BLaER1 (cell line): Measurements from ENCODE around the gene SPAG8.

Source experiments
- H3K27ac ChIP-seq: shearing (Covaris generic); formaldehyde crosslinking; 2 replicates; pipeline ENCODE4 v1.8.1; 2022
- H3K27me3 ChIP-seq: shearing (Covaris generic); formaldehyde crosslinking; 2 replicates; pipeline ENCODE4 v1.8.1; 2022
- H3K36me3 ChIP-seq: shearing (Covaris generic); formaldehyde crosslinking; 2 replicates; pipeline ENCODE4 v1.8.1; 2022
- H3K4me1 ChIP-seq: shearing (Covaris generic); formaldehyde crosslinking; 2 replicates; pipeline ENCODE4 v1.8.1; 2022
- H3K4me2 ChIP-seq: shearing (Covaris generic); formaldehyde crosslinking; 2 replicates; pipeline ENCODE4 v1.8.1; 2022
- H3K4me3 ChIP-seq: shearing (Covaris generic); formaldehyde crosslinking; 2 replicates; pipeline ENCODE4 v1.8.1; 2022
- H3K9ac ChIP-seq: shearing (Covaris generic); formaldehyde crosslinking; 2 replicates; pipeline ENCODE4 v1.8.1; 2022
- H3K9me3 ChIP-seq: shearing (Covaris generic); formaldehyde crosslinking; 2 replicates; pipeline ENCODE4 v1.8.1; 2022
- H4K20me1 ChIP-seq: shearing (Covaris generic); formaldehyde crosslinking; 2 replicates; pipeline ENCODE4 v1.8.1; 2022
- Cebpa-rat ChIP-seq: shearing (Covaris generic); IDR thresholded peaks from 2 replicates; pipeline ENCODE4 v1.8.1; 2022

Gene SPAG8

DNA sequence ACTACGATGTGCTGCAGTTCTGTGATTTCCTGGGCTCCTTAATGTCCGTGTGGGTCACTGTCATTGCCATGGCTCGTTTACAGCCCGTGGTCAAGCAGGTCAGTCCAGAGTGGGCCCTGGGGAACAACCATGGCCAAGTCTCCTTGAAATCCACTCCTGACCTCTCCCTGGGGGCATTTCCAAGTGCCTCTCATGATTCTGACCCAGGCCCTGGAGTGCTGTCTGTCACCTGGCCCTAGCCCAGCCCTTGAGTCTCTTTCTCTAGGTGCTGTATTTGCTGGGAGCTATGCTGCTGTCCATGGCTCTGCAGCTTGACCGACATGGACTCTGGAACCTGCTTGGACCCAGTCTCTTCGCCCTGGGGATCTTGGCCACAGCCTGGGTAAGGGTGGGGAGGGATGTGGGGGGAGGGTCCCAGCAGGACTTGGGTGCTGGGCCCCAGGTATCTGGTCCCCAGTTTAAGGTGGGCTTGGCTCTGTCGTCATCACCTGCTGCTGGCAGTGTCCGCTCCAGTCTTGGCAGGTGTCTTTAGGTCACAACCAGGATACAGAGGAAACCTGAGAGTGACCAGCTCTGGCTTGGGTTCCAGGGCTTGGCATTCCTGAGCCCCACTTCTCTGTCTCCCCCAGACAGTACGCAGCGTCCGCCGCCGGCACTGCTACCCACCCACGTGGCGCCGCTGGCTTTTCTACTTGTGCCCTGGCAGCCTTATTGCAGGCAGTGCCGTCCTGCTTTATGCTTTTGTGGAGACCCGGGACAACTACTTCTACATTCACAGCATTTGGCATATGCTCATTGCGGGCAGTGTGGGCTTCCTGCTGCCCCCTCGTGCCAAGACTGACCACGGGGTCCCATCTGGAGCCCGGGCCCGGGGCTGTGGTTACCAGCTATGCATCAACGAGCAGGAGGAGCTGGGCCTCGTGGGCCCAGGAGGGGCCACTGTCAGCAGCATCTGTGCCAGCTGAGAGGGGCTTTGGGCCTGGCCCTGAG lies 41.1 kb upstream of the SPAG8 start:
- Histone ChIP-seq H3K4me3 (no peak overlapping the region), H3K9ac (peak overlapping the region; percentile 32; the same call in 1 of the 2 replicates), H3K4me2 (peak overlapping the region; percentile 74), H4K20me1 (no peaks in the 10 kb centered on the region), H3K27me3 (no peaks in the 10 kb centered on the region), H3K27ac (peak overlapping the region; percentile 37; the same call in 1 of the 2 replicates), H3K4me1 (peaks cover 36% of the 10 kb centered on the region), H3K36me3 (no peaks in the 10 kb centered on the region), H3K9me3 (no peaks in the 10 kb centered on the region)
- TF ChIP-seq Cebpa-rat: no peak

- Histone ChIP-seq H4K20me1 (no peaks in the 10 kb centered on the region), H3K27me3 (no peaks in the 10 kb centered on the region), H3K9ac (no peak overlapping the region), H3K4me2 (peak overlapping the region; percentile 74), H3K4me3 (no peak overlapping the region), H3K4me1 (peaks cover 45% of the 10 kb centered on the region), H3K9me3 (no peaks in the 10 kb centered on the region), H3K27ac (no peak overlapping the region), H3K36me3 (peaks cover 2% of the 10 kb centered on the region; the same call in 1 of the 2 replicates)
- TF ChIP-seq Cebpa-rat: no peak
These were observed 40.3 kb upstream of the SPAG8 start for GRCh38 chr9:35852267-35852815.

DNA sequence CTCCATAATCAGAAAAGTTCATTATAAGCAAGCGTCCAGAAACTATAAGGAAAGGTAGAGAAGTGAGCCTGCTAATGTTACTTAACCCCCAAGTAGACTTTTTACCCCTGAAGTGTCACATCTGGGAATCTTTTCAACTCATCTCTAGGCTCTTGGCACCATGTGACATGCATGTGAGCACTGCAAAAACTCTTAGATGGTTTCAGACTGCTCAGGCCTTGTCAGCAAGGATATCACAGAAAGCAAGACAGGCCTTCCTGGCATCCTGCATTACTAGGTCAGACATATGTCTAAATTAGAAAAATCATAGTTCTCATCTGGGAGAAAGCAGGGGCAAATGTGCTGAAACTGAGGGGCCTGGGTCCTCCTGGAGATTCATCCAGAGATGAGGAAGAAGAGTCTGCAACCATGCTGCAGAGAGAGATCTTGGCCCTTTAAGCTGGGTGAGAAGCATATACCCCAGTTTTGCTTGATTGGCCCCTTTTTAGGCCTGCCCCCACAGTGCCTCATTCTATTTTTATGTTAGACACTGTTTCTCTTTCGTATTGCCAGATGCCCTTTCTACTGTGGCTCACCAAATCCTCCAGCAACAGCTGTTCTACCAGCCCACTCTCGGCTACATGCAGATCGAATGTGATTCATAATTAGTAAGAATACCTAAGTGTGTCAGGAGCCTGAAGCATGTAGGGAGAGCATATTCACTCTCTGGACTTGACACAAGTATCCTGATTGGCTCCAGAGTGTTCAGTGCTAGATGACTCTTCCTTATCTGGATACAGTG lies 35.9 kb upstream of the SPAG8 start:
- no peak for TF ChIP-seq Cebpa-rat
- Histone ChIP-seq H3K4me1 (peaks cover 66% of the 10 kb centered on the region), H3K9me3 (no peaks in the 10 kb centered on the region), H3K4me2 (peak overlapping the region; percentile 71), H3K4me3 (no peak overlapping the region), H3K9ac (no peak overlapping the region; the same call in 1 of the 2 replicates), H3K27ac (peak overlapping the region; percentile 50), H3K27me3 (no peaks in the 10 kb centered on the region), H3K36me3 (peaks cover 5% of the 10 kb centered on the region; the same call in 1 of the 2 replicates), H4K20me1 (peaks cover 13% of the 10 kb centered on the region)

DNA sequence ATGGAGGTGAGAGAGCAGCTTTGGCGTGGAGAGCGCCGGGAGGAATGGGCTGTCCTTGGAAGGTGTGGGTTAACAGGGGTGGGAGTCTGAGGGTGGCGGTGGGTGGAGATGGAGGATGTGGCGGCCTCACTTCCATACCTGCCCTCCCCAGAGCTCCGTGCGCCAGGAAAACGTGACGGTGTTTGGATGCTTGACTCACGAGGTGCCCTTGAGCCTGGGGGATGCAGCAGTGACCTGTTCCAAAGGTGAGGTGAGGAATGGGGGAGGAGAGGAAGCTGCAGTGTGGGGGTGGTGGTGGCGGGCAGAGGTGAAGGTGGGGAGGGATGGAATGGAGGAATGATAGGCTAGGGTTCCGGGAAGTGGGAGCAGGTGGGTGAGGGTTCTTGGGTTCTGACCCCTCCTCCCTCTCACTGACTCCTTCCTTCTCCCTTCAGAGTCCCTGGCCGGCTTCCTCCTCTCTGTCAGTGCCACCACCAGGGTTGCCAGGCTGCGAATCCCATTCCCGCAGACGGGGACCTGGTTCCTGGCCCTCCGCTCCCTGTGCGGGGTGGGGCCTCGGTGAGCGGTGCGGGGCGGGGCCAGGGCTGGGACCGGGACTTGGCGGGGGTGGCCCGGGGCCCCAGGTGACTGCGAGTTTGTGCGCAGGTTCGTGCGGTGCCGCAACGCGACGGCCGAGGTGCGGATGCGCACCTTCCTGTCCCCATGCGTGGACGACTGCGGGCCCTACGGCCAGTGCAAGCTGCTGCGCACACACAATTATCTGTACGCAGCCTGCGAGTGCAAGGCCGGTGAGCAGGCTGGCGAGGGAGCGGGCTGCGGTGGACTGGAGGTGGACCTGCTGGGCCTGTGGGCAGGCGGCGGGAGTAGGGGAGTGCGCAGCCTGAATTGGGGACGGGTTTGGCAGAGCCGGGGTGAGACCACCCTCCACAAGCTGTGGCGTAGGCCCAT lies 34.0 kb upstream of the SPAG8 start:
- Histone ChIP-seq H3K27me3 (no peaks in the 10 kb centered on the region), H3K27ac (0 out of 2 replicates have a peak overlapping the region, but pooled peaks have one; percentile 8), H3K4me2 (peak overlapping the region; percentile 71), H3K9ac (no peak overlapping the region), H3K4me3 (no peak overlapping the region), H3K36me3 (peaks cover 5% of the 10 kb centered on the region; the same call in 1 of the 2 replicates), H4K20me1 (peaks cover 13% of the 10 kb centered on the region), H3K9me3 (no peaks in the 10 kb centered on the region), H3K4me1 (peaks cover 77% of the 10 kb centered on the region)
- no peak for TF ChIP-seq Cebpa-rat

GRCh38 chr9:35844628-35845270 lies 32.7 kb upstream of the SPAG8 start:
- Histone ChIP-seq H3K36me3 (peaks cover 5% of the 10 kb centered on the region; the same call in 1 of the 2 replicates), H3K4me2 (peak overlapping the region; percentile 71), H3K9ac (no peak overlapping the region), H3K27me3 (no peaks in the 10 kb centered on the region), H3K4me1 (peaks cover 91% of the 10 kb centered on the region), H3K9me3 (no peaks in the 10 kb centered on the region), H3K27ac (no peak overlapping the region), H4K20me1 (peaks cover 13% of the 10 kb centered on the region), H3K4me3 (no peak overlapping the region)
- no peak for TF ChIP-seq Cebpa-rat

DNA sequence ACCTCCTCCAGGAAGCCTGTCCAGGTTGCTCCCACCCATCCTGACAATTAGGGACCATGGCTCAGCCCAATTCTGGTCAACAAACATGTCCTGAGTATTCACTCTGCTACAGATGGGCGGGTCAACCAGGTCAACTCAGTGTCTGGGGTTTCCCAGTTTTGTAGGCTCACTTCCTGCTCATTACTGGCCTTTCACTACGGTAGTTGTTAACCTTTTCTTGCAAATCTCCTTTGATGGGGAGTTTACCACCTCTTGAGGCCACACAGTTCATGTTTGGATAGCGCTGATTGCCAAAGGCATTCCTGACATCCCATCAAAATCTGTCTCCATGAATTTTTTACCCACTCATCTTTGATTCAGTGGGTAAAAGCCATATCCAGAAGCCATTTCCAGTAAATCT lies 30.7 kb upstream of the SPAG8 start:
- no peak for TF ChIP-seq Cebpa-rat
- peaks cover 13% of the 10 kb centered on the region for H4K20me1 ChIP-seq
- no peak overlapping the region for H3K4me3 ChIP-seq
- H3K36me3 ChIP-seq: peaks cover 5% of the 10 kb centered on the region; the same call in 1 of the 2 replicates
- H3K4me2 ChIP-seq: peak overlapping the region; percentile 79
- no peaks in the 10 kb centered on the region for H3K9me3 ChIP-seq
- H3K4me1 ChIP-seq: peaks cover 79% of the 10 kb centered on the region
- H3K27ac ChIP-seq: no peak overlapping the region
- no peaks in the 10 kb centered on the region for H3K27me3 ChIP-seq
- no peak overlapping the region for H3K9ac ChIP-seq

GRCh38 chr9:35842020-35842745 lies 30.1 kb upstream of the SPAG8 start:
- H3K36me3 ChIP-seq: peaks cover 2% of the 10 kb centered on the region; the same call in 1 of the 2 replicates
- H3K9me3 ChIP-seq: no peaks in the 10 kb centered on the region
- H3K27ac ChIP-seq: no peak overlapping the region; the same call in 1 of the 2 replicates
- TF ChIP-seq Cebpa-rat: no peak
- H3K4me1 ChIP-seq: peaks cover 73% of the 10 kb centered on the region
- H3K4me3 ChIP-seq: no peak overlapping the region
- no peaks in the 10 kb centered on the region for H3K27me3 ChIP-seq
- peaks cover 13% of the 10 kb centered on the region for H4K20me1 ChIP-seq
- no peak overlapping the region for H3K9ac ChIP-seq
- peak overlapping the region; percentile 79 for H3K4me2 ChIP-seq

DNA sequence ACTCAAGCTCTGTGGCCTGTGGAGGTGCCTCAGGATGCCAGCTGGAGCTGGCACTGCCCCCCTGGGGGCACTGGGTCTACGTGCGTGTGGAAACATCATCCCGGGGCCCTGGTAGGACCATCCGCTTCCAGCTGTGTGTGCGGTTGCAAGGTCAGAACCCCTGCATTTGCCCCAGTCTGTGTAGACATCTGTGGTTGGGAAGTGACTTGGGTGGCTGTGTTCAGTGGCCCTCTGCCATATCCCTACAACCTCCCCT lies 29.5 kb upstream of the SPAG8 start:
- no peak for TF ChIP-seq Cebpa-rat

More for the DNA sequence above, 29.5 kb upstream of the SPAG8 start:
- Histone ChIP-seq H3K27me3 (no peaks in the 10 kb centered on the region), H3K36me3 (no peaks in the 10 kb centered on the region; the same call in 1 of the 2 replicates), H3K4me2 (peak overlapping the region; percentile 79), H3K9ac (peak overlapping the region; percentile 49; the same call in 1 of the 2 replicates), H3K27ac (peak overlapping the region; percentile 50; the same call in 1 of the 2 replicates), H3K9me3 (no peaks in the 10 kb centered on the region), H4K20me1 (peaks cover 13% of the 10 kb centered on the region), H3K4me1 (peaks cover 67% of the 10 kb centered on the region), H3K4me3 (no peak overlapping the region)
